ENCODE measurements around the gene MFSD6.

GRCh38 chr2:190455358-190456095 is 47.4 kb downstream of the MFSD6 start:
- no peak for TF ChIP-seq ZNF692 (tag by site-specific recombination; IDR thresholded peaks at IDR 0.05)
- TF ChIP-seq ZNF274 (IDR thresholded peaks at IDR 0.05; ENCODE audit: low read length): no peak
- no peak for TF ChIP-seq ZNF274 (tag by site-specific recombination; IDR thresholded peaks at IDR 0.05; ENCODE audit: borderline replicate concordance)
- TF ChIP-seq GLI4 (tag by site-specific recombination; IDR thresholded peaks at IDR 0.05): no peak
- TF ChIP-seq ZNF530 (tag by site-specific recombination; IDR thresholded peaks at IDR 0.05; ENCODE audit: low read depth): no peak
- no peak for TF ChIP-seq ZBTB7A (tag by site-specific recombination; IDR thresholded peaks at IDR 0.05; ENCODE audit: low read depth)
- no peak for TF ChIP-seq ZNF24 (tag by site-specific recombination; IDR thresholded peaks at IDR 0.05)
- TF ChIP-seq ZNF830 (tag by site-specific recombination; IDR thresholded peaks at IDR 0.05; ENCODE audit: low read depth): no peak
- TF ChIP-seq CTCF (tag by site-specific recombination; IDR thresholded peaks at IDR 0.05): no peak
- no peak for TF ChIP-seq ZSCAN18 (tag by site-specific recombination; IDR thresholded peaks at IDR 0.05)
- TF ChIP-seq BCL11A (tag by site-specific recombination; IDR thresholded peaks at IDR 0.05; ENCODE audit: low read depth): no peak
- no peak for TF ChIP-seq BCL11B (tag by site-specific recombination; IDR thresholded peaks at IDR 0.05; ENCODE audit: low read depth)
